HepG2 (cell line): ENCODE measurements around the gene TRERF1. TPM values are rescaled to one million over a fixed set of nuclear protein-coding genes. Genes with fewer than 3 reads are reported as not detected.

ENCODE experiments used
- ATAC-seq: fragments of 200-7000 bp; cut with Tn5 transposase; 3 replicates; pipeline ENCODE4 v1.9.1; 2020; ENCODE audit warnings: mild to moderate bottlenecking, moderate library complexity
- BruUV-seq: library from RNA; stranded (reverse); fragments of 400-500 nt; replicated peaks from 2 replicates; lab custom pipeline; 2021; lab: Mats Ljungman, UMichigan
- CTCF ChIA-PET: fragments of 300-600 bp; formaldehyde crosslinking; extraction: SDS; loops from one replicate; lab custom pipeline; 2021; ENCODE audit warnings: low total read pairs, inconsistent platforms, low intra/inter-chr PET ratio; lab: Yijun Ruan, JAX
- POLR2A ChIA-PET: fragments of 350-600 bp; sonication (Branson Sonifier 250); formaldehyde crosslinking; loops from one replicate; lab custom pipeline; 2020; ENCODE audit warnings: antibody characterized with exemption, inconsistent platforms; lab: Yijun Ruan, JAX
- DNase-seq: peaks from one replicate; pipeline ENCODE4 v3.0.0-alpha.2; 2015; ENCODE audit warnings: low spot score
- FAIRE-seq: peaks from 3 replicates; lab custom pipeline; 2011; peaks lifted over from hg19 to GRCh38; lab: Jason Lieb, UNC
- H2AFZ ChIP-seq: one replicate; pipeline ENCODE4 v1.6.1; 2011; ENCODE audit warnings: low read length, inconsistent platforms
- H3K27ac ChIP-seq: fragments of 300-600 bp; 3 replicates; pipeline ENCODE4 v1.8.0; 2011; ENCODE audit warnings: mixed run types, mild to moderate bottlenecking, mixed read lengths, low read length, inconsistent platforms; ENCODE audit not compliant: insufficient read depth; ENCODE audit errors: extremely low read length
- H3K27me3 ChIP-seq, 2 experiments: fragments of 200-600 bp in 1 of 2; 2 replicates in 1 of 2; 3 replicates in 1 of 2; pipeline versions ENCODE4 v1.6.0 to v1.8.0; 2011; ENCODE audit warnings: low read length in 2 of 2, mild to moderate bottlenecking in 2 of 2, moderate library complexity in 2 of 2, inconsistent platforms in 1 of 2; ENCODE audit not compliant: insufficient read depth in 2 of 2, control insufficient read depth in 1 of 2
- H3K36me3 ChIP-seq, 2 experiments: fragments of 200-600 bp in 1 of 2; replicated peaks in 1 of 2; 2 replicates in 1 of 2; 3 replicates in 1 of 2; pipeline versions ENCODE4 v1.5.1 to v1.8.0; 2011; ENCODE audit warnings: low read length in 2 of 2, inconsistent platforms in 1 of 2; ENCODE audit not compliant: insufficient read depth in 2 of 2, control insufficient read depth in 1 of 2
- H3K4me1 ChIP-seq: 2 replicates; pipeline ENCODE4 v1.5.1; 2012; ENCODE audit warnings: low read length, inconsistent platforms; ENCODE audit not compliant: insufficient read depth
- H3K4me2 ChIP-seq: 2 replicates; pipeline ENCODE4 v1.6.0; 2011; ENCODE audit warnings: low read depth, low read length, inconsistent platforms
- H3K4me3 ChIP-seq, 3 experiments: fragments of 200-600 bp in 1 of 3; sonication (generic), shearing (Covaris generic) in 1 of 3; replicated peaks in 1 of 3; 2 replicates each; pipeline ENCODE4 v1.5.1; 2011 to 2016; ENCODE audit warnings: low read length in 3 of 3, inconsistent platforms in 2 of 3, low read depth in 2 of 3, mild to moderate bottlenecking in 2 of 3, control low read depth in 1 of 3, mixed read lengths in 1 of 3; ENCODE audit not compliant: insufficient read depth in 1 of 3
- H3K79me2 ChIP-seq: one replicate; pipeline ENCODE4 v1.6.1; 2011; ENCODE audit warnings: low read length, inconsistent platforms; ENCODE audit not compliant: insufficient read depth
- H3K9ac ChIP-seq: 2 replicates; pipeline ENCODE4 v1.6.0; 2011; ENCODE audit warnings: mild to moderate bottlenecking, low read depth, low read length, inconsistent platforms; ENCODE audit not compliant: insufficient read depth
- H3K9me3 ChIP-seq: 2 replicates; pipeline ENCODE4 v1.5.1; 2012; ENCODE audit warnings: mild to moderate bottlenecking, low read length
- H4K20me1 ChIP-seq: 2 replicates; pipeline ENCODE4 v1.6.0; 2011; ENCODE audit warnings: inconsistent platforms, mild to moderate bottlenecking, low read length, moderate library complexity; ENCODE audit not compliant: insufficient read depth
- FOSL2 ChIP-seq: sonication (generic); formaldehyde crosslinking; IDR thresholded peaks from 2 replicates; pipeline ENCODE4 v1.4.0; 2020; ENCODE audit warnings: missing genetic modification reagents
- HNRNPH1 ChIP-seq: fragments of 200-400 bp; formaldehyde crosslinking; optimal IDR thresholded peaks from 2 replicates; pipeline ENCODE3; 2017; ENCODE audit warnings: mild to moderate bottlenecking, low read depth, low read length
- SAFB2 ChIP-seq: sonication (generic); formaldehyde crosslinking; IDR thresholded peaks from 2 replicates; pipeline ENCODE4 v1.5.1; 2020; ENCODE audit warnings: missing genetic modification reagents, low read depth, mild to moderate bottlenecking, borderline replicate concordance
- SRSF9 ChIP-seq: fragments of 200-400 bp; formaldehyde crosslinking; IDR thresholded peaks from 2 replicates; pipeline ENCODE4 v1.6.1; 2018; ENCODE audit warnings: borderline replicate concordance, mild to moderate bottlenecking, low read depth, low read length; ENCODE audit not compliant: insufficient read depth, poor library complexity, severe bottlenecking
- ZNF652 ChIP-seq: IDR thresholded peaks from 2 replicates; pipeline ENCODE4 v1.6.1; 2016; ENCODE audit warnings: low read depth, borderline replicate concordance
- WGBS: methylation state at CpG from one replicate; pipeline ENCODE4 v1.1.6; 2017; ENCODE audit warnings: low lambda C conversion rate; 5-methylcytosine and 5-hydroxymethylcytosine counted together
- in situ Hi-C: cut with HindIII; loops from 2 replicates; pipeline ENCODE4 v1.10.0; 2017; ENCODE audit warnings: low pct_unique_long_range_greater_than_20kb; ENCODE audit not compliant: extremely low pct_ligation_motif_present
- intact Hi-C: fragments of 100-400 bp; cut with micrococcal nuclease; formaldehyde crosslinking; loops from one replicate; pipeline ENCODE4 v1.10.0; 2022; ENCODE audit not compliant: unreplicated experiment
- polyA plus RNA-seq, 8 experiments: library from polyadenylated mRNA; depleted of rRNA in 3 of 8; stranded (reverse) in 7 of 8; unstranded in 1 of 8; fragments of >200 nt; fragmentation: Illumina TruSeq in 4 of 8; extraction: Trizol in 4 of 8; gene quantifications; 2 replicates each; pipeline versions ENCODE4 v1.2.1 to v1.2.3, GENCODE V29; 2011 to 2016; ENCODE audit warnings: low read depth in 4 of 8, missing spikeins in 1 of 8, mixed read lengths in 1 of 8; ENCODE audit not compliant: insufficient read depth in 1 of 8
- total RNA-seq, 5 experiments: library from RNA; depleted of rRNA; stranded (reverse); fragments of >200 nt; fragmentation: Illumina TruSeq; extraction: Trizol; gene quantifications; 2 replicates each; pipeline ENCODE4 v1.2.3, GENCODE V29; 2016; ENCODE audit warnings: low read depth in 1 of 5
- TF ChIP-seq, protein P1 (sequence below): fragments of 450-650 bp; IDR thresholded peaks from 2 replicates; pipeline ENCODE4 v1.6.1; 2016

TRERF1 gene
- total and polyA plus RNA-seq, 2 of the 13 experiments (the other 11 are each of a cell fraction or from before 2014, with no cell fraction given): 0.02 TPM; not detected in 1

DNA sequence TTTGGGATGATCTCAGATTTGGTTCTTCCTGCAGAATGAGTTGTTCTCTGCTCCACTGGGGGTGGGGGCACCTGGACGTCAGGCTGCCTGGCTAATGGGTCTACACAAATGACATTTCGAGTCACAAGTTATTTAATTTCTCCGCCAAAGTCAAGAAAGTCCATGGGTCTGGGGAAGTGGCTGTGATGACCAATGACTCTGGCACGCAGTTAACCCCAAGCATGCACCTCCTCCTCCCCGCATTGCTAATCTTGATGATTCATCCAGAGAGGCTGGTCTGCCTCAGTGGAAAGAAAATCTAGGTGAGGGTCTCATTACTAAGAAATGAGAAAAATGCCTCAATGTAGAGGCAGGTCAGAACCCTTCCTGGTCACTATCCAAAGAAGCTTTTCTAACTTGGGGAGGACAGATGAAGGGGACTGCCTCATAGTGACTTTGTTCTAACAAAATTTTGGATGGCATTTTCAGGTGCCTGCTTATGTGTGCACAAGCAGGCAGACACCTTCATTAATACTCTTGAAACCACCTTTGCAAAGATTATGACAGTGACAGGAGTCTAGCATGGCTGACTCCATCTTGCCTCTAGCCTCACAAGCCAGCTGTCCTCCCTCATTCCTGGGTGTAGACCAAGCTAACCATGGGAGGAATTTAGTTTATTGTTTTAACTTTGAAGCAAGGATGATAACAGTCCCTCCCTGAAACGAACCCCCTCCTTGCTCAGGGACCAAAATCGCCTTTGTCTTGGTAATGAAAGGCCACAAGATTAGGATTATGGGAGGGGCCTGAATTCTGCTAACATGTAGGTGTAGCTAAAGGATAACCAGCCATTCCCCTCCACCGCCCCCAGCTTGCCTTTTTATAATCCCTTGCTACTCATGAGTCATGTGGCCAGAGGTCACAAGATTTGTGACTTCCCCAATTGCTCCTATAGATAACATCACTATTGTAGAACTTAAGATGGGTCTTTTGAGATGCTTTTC lies 135.4 kb downstream of the TRERF1 start:
- intact Hi-C loops (no loop called here), in situ Hi-C loops (no loop called here)
- H3K4me2 ChIP-seq: no peak overlapping the region
- peaks cover 4 to 29% of the 10 kb centered on the region in 2 experiments; a peak in 4 of 5 replicates for H3K27me3 ChIP-seq
- peak; percentile 48 for DNase-seq
- TF ChIP-seq HNRNPH1: no peak
- TF ChIP-seq ZNF652 (CRISPR knock-in tag): peak; percentile 32; the same call in 1 of the 2 replicates
- TF ChIP-seq FOSL2 (CRISPR knock-in tag): peak; percentile 87
- H4K20me1 ChIP-seq: no peaks in the 10 kb centered on the region
- H3K27ac ChIP-seq: no peak overlapping the region
- H3K4me1 ChIP-seq: peaks cover 13% of the 10 kb centered on the region; the same call in 1 of the 2 replicates
- FAIRE-seq: no peak
- POLR2A ChIA-PET: no interaction called here
- H3K36me3 ChIP-seq: no peaks in the 10 kb centered on the region
- H3K4me3 ChIP-seq: no peak overlapping the region
- CTCF ChIA-PET: no interaction called here
- no peaks in the 10 kb centered on the region for H3K9me3 ChIP-seq
- H2AFZ ChIP-seq: no peak overlapping the region
- BruUV-seq: no TSS peak
- no peak for ATAC-seq
- WGBS: 6% methylated on average over 8 of the region's 8 CpGs
- no peak overlapping the region for H3K9ac ChIP-seq
- H3K79me2 ChIP-seq: no peaks in the 10 kb centered on the region

DNA sequence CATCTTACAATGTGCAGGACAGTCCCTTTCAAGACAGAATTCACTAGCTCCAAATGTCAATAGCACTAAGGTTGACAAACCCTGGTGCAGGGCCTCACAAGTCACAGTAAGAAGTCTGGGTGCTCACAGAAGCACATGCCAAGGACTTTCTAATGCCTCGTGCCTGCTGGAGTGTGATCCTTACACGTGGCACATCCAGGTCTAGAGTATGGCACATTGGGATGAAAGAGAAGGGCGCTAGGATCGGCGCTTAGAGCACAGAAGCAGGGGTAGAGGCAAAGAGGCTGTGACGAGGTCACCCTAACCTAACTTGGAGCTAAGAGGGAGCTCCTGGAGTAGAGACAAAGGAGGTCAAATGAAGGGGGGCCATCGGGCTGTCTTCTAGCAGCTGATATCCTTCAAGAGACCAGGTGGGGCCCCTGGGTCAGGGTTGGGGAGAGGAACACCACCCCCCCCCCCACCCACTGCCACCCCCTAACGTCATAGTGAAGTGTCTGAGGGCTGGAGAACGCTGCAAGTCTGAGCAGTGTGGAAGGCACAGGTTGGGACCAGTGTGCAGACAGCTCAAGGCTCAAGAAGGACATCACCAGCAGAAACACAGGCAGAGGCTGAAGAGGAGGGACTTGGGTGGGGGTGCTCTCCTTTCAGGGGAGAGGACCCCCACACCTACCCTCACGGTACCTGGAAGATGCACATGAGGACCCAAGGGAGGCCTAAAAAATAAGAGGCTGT lies 136.3 kb downstream of the TRERF1 start:
- in situ Hi-C loops: no loop called here
- Histone ChIP-seq H3K9ac (no peak overlapping the region), H3K4me3 (no peak overlapping the region), H3K4me1 (peaks cover 13% of the 10 kb centered on the region; the same call in 1 of the 2 replicates), H3K36me3 (no peaks in the 10 kb centered on the region), H3K4me2 (no peak overlapping the region), H3K9me3 (no peaks in the 10 kb centered on the region), H3K79me2 (no peaks in the 10 kb centered on the region), H3K27me3 (peaks cover 4 to 29% of the 10 kb centered on the region in 2 experiments; a peak in 4 of 5 replicates), H2AFZ (no peak overlapping the region), H4K20me1 (no peaks in the 10 kb centered on the region), H3K27ac (no peak overlapping the region)
- 14% methylated on average over 10 of the region's 10 CpGs for WGBS
- POLR2A ChIA-PET: no interaction called here
- intact Hi-C loops: no loop called here
- FAIRE-seq (no peak), ATAC-seq (no peak), DNase-seq (no peak)
- BruUV-seq: no TSS peak
- CTCF ChIA-PET: no interaction called here
- TF ChIP-seq, protein P1, sequence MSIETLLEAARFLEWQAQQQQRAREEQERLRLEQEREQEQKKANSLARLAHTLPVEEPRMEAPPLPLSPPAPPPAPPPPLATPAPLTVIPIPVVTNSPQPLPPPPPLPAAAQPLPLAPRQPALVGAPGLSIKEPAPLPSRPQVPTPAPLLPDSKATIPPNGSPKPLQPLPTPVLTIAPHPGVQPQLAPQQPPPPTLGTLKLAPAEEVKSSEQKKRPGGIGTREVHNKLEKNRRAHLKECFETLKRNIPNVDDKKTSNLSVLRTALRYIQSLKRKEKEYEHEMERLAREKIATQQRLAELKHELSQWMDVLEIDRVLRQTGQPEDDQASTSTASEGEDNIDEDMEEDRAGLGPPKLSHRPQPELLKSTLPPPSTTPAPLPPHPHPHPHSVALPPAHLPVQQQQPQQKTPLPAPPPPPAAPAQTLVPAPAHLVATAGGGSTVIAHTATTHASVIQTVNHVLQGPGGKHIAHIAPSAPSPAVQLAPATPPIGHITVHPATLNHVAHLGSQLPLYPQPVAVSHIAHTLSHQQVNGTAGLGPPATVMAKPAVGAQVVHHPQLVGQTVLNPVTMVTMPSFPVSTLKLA: peak; percentile 82
- no peak for TF ChIP-seq SRSF9
- TF ChIP-seq SAFB2: no peak
